Measurements from ENCODE around the gene ALAD. TPM values are rescaled to one million over a fixed set of nuclear protein-coding genes. Genes with fewer than 3 reads are reported as not detected.

The ALAD gene
- total and polyA plus RNA-seq, 8 donors: 36.8 to 50.7 (median 44.7) TPM

GRCh38 chr9:113393281-113393680 is 7.8 kb downstream of the ALAD start:
- Histone ChIP-seq H3K27me3 (no peaks in the 10 kb centered on the region), H3K36me3 (peaks cover 0 to 52% of the 10 kb centered on the region in 2 donors), H3K4me1 (no peaks in the 10 kb centered on the region), H3K27ac (no peak overlapping the region), H3K4me3 (no peak overlapping the region), H3K9me3 (no peaks in the 10 kb centered on the region)
- intact Hi-C loops (cut with DNase I): no loop called here
- ATAC-seq (no peak), DNase-seq (no peak)
- TF ChIP-seq CTCF (IDR thresholded peaks at IDR 0.05): no peak

GRCh38 chr9:113391917-113392316 is 9.2 kb downstream of the ALAD start:
- Histone ChIP-seq H3K9me3 (no peaks in the 10 kb centered on the region), H3K27me3 (no peaks in the 10 kb centered on the region), H3K4me3 (no peak overlapping the region), H3K27ac (no peak overlapping the region), H3K36me3 (peaks cover 0 to 65% of the 10 kb centered on the region in 2 donors), H3K4me1 (no peaks in the 10 kb centered on the region)
- no peak for DNase-seq
- TF ChIP-seq CTCF (IDR thresholded peaks at IDR 0.05): no peak
- ATAC-seq: no peak
- intact Hi-C loops (cut with DNase I): no loop called here

GRCh38 chr9:113390192-113390960 is 10.7 kb downstream of the ALAD start:
- Histone ChIP-seq H3K9me3 (no peaks in the 10 kb centered on the region), H3K4me1 (no peaks in the 10 kb centered on the region), H3K27me3 (no peaks in the 10 kb centered on the region), H3K36me3 (peaks cover 0 to 74% of the 10 kb centered on the region in 2 donors), H3K27ac (no peak overlapping the region), H3K4me3 (no peak overlapping the region)
- ATAC-seq: no peak
- intact Hi-C loops (cut with DNase I): no loop called here
- DNase-seq: no peak
- TF ChIP-seq CTCF (IDR thresholded peaks at IDR 0.05): no peak

GRCh38 chr9:113389451-113389850 is 11.6 kb downstream of the ALAD start:
- Histone ChIP-seq H3K4me3 (no peak overlapping the region), H3K9me3 (no peaks in the 10 kb centered on the region), H3K27ac (no peak overlapping the region), H3K27me3 (no peaks in the 10 kb centered on the region), H3K36me3 (peaks cover 0 to 75% of the 10 kb centered on the region in 2 donors), H3K4me1 (no peaks in the 10 kb centered on the region)
- intact Hi-C loops (cut with DNase I): no loop called here
- no peak for TF ChIP-seq CTCF (IDR thresholded peaks at IDR 0.05)
- no peak for DNase-seq
- ATAC-seq: no peak

GRCh38 chr9:113388833-113389232 is 12.3 kb downstream of the ALAD start:
- Histone ChIP-seq H3K27me3 (no peaks in the 10 kb centered on the region), H3K27ac (no peak overlapping the region), H3K36me3 (peaks cover 0 to 75% of the 10 kb centered on the region in 2 donors), H3K4me3 (no peak overlapping the region), H3K4me1 (no peaks in the 10 kb centered on the region), H3K9me3 (no peaks in the 10 kb centered on the region)
- TF ChIP-seq CTCF (IDR thresholded peaks at IDR 0.05): no peak
- intact Hi-C loops (cut with DNase I): no loop called here
- DNase-seq (no peak), ATAC-seq (no peak)
